A673 (cell line): Measurements from ENCODE around the gene COL5A1. TPM values are rescaled to one million over a fixed set of nuclear protein-coding genes. Genes with fewer than 3 reads are reported as not detected.

ENCODE experiments used
- BruUV-seq: library from RNA; stranded (reverse); fragments of 400-500 nt; replicated peaks from 2 replicates; lab custom pipeline; 2021; lab: Mats Ljungman, UMichigan
- CTCF ChIA-PET: fragments of 300-600 bp; sonication (Branson Sonifier 250); formaldehyde crosslinking; loops from one replicate; lab custom pipeline; 2022; ENCODE audit warnings: antibody characterized with exemption; lab: Charles Lee
- POLR2A ChIA-PET: fragments of 300-600 bp; sonication (Branson Sonifier 250); formaldehyde crosslinking; loops from one replicate; lab custom pipeline; 2022; ENCODE audit warnings: antibody characterized with exemption; ENCODE audit not compliant: low non-redundant PET; lab: Charles Lee
- DNase-seq: peaks from one replicate; pipeline ENCODE4 v3.0.0-alpha.2; 2015; ENCODE audit warnings: low spot score
- H3K27ac ChIP-seq: fragments of 200-600 bp; sonication (generic); 2 replicates; pipeline ENCODE4 v1.5.1; 2016; ENCODE audit warnings: mixed run types, low read depth, mild to moderate bottlenecking, mixed read lengths, antibody characterized with exemption, low read length; ENCODE audit not compliant: poor library complexity, severe bottlenecking
- H3K27me3 ChIP-seq: fragments of 200-600 bp; sonication (generic); replicated peaks from 2 replicates; pipeline ENCODE4 v1.6.1; 2017; ENCODE audit warnings: mixed run types, low read depth, mild to moderate bottlenecking, mixed read lengths, antibody characterized with exemption, low read length; ENCODE audit not compliant: insufficient read depth, poor library complexity
- H3K36me3 ChIP-seq: fragments of 200-600 bp; sonication (generic); 2 replicates; pipeline ENCODE4 v1.6.1; 2016; ENCODE audit warnings: mixed run types, mild to moderate bottlenecking, mixed read lengths, antibody characterized with exemption, low read length; ENCODE audit not compliant: insufficient read depth, poor library complexity, severe bottlenecking
- H3K4me1 ChIP-seq: fragments of 200-600 bp; sonication (generic); 2 replicates; pipeline ENCODE4 v1.6.1; 2017; ENCODE audit warnings: mixed run types, mild to moderate bottlenecking, mixed read lengths, antibody characterized with exemption, low read length; ENCODE audit not compliant: insufficient read depth, poor library complexity, severe bottlenecking
- H3K4me3 ChIP-seq: fragments of 200-600 bp; sonication (generic); 2 replicates; pipeline ENCODE4 v1.5.1; 2016; ENCODE audit warnings: low read depth, mixed run types, mild to moderate bottlenecking, mixed read lengths, low read length; ENCODE audit not compliant: poor library complexity, severe bottlenecking
- H3K9me3 ChIP-seq: fragments of 200-600 bp; sonication (generic); 2 replicates; pipeline ENCODE4 v1.6.1; 2016; ENCODE audit warnings: mixed run types, low read depth, mild to moderate bottlenecking, mixed read lengths, antibody characterized with exemption, low read length; ENCODE audit not compliant: poor library complexity, severe bottlenecking
- EZH2 ChIP-seq: fragments of 200-600 bp; sonication (generic); IDR thresholded peaks from 2 replicates; pipeline ENCODE4 v1.6.1; 2017; ENCODE audit warnings: borderline replicate concordance, low read depth, mild to moderate bottlenecking, mixed read lengths, antibody characterized with exemption, low read length; ENCODE audit not compliant: poor library complexity, severe bottlenecking
- intact Hi-C: fragments of 100-400 bp; cut with micrococcal nuclease; formaldehyde crosslinking; loops from one replicate; pipeline ENCODE4 v1.10.0; 2022; ENCODE audit not compliant: unreplicated experiment
- total RNA-seq: library from RNA; stranded (reverse); gene quantifications from 2 replicates; pipeline ENCODE4 v1.2.3, GENCODE V29; 2021
- TF ChIP-seq, protein P1 (sequence below): fragments of 300-800, 200-600 bp; sonication (generic); conservative IDR thresholded peaks from 2 replicates; pipeline ENCODE4 v1.5.1; 2017; ENCODE audit warnings: low read depth, mild to moderate bottlenecking, antibody characterized with exemption, low read length, moderate library complexity, mixed read lengths

Gene COL5A1
- total RNA-seq, 1 experiment from 2014 or later: 33.6 TPM

- Histone ChIP-seq H3K4me1 (no peaks in the 10 kb centered on the region), H3K9me3 (no peaks in the 10 kb centered on the region), H3K27ac (no peak overlapping the region), H3K36me3 (no peaks in the 10 kb centered on the region), H3K4me3 (no peak overlapping the region), H3K27me3 (no peaks in the 10 kb centered on the region)
- no TSS peak for BruUV-seq
- ChIA-PET CTCF (no interaction called here), POLR2A (no interaction called here)
- DNase-seq: no peak
- no peak for TF ChIP-seq EZH2
- TF ChIP-seq, protein P1, sequence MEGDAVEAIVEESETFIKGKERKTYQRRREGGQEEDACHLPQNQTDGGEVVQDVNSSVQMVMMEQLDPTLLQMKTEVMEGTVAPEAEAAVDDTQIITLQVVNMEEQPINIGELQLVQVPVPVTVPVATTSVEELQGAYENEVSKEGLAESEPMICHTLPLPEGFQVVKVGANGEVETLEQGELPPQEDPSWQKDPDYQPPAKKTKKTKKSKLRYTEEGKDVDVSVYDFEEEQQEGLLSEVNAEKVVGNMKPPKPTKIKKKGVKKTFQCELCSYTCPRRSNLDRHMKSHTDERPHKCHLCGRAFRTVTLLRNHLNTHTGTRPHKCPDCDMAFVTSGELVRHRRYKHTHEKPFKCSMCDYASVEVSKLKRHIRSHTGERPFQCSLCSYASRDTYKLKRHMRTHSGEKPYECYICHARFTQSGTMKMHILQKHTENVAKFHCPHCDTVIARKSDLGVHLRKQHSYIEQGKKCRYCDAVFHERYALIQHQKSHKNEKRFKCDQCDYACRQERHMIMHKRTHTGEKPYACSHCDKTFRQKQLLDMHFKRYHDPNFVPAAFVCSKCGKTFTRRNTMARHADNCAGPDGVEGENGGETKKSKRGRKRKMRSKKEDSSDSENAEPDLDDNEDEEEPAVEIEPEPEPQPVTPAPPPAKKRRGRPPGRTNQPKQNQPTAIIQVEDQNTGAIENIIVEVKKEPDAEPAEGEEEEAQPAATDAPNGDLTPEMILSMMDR: no peak
- intact Hi-C loops: loop anchor here (5.0 kb wide), 1 partner anchor 40 kb away; no protein-coding TSS in a partner anchor
These were observed 95.3 kb downstream of the COL5A1 start for GRCh38 chr9:134736791-134737497.

DNA sequence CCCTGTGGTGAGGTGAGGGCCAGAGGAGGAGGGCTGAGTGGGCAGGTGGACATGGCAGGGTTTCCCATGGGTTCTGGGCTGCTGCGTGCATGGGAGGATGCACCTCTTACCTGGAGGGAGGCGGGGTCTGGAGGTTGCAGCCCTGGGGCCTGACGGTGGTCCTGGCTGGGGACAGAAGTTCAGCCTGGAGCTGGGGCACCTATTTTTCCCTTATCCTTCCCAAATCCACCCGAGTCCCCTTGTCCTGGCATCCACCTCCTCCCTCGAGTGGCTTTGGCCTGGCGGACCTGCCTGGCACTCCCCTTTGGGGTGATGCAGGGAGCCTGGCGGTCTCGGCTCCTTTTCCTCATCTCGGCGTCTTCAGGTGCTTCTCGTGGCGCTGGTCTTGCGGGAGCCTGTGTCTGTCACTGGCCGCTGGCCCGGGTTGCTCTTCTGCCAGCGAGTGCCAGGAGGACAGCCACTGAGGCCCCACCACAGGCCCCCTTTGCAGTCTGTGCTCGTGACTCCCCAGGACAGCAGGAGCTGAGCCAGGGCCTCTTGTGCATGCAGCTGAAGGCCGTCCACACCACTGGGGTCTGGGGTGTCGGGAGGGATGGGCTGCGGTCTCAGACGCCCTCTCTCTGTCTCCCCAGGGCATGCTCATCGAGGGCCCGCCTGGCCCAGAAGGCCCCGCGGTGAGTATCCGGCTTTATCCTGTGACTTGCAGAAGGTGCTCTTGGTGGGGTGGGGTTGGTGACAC, 96.4 kb downstream of the COL5A1 start:
- Histone ChIP-seq H3K4me1 (no peaks in the 10 kb centered on the region), H3K27me3 (no peaks in the 10 kb centered on the region), H3K36me3 (no peaks in the 10 kb centered on the region), H3K4me3 (no peak overlapping the region), H3K27ac (no peak overlapping the region), H3K9me3 (no peaks in the 10 kb centered on the region)
- ChIA-PET POLR2A (no interaction called here), CTCF (interaction anchor here (0.9 kb wide), 1 partner anchor 40 kb away, joined by 3 read pairs; no protein-coding TSS in a partner anchor)
- TF ChIP-seq, protein P1: no peak
- TF ChIP-seq EZH2: no peak
- intact Hi-C loops: loop anchor here (5.0 kb wide), 1 partner anchor 41 kb away; no protein-coding TSS in a partner anchor
- no peak for DNase-seq
- BruUV-seq: no TSS peak

DNA sequence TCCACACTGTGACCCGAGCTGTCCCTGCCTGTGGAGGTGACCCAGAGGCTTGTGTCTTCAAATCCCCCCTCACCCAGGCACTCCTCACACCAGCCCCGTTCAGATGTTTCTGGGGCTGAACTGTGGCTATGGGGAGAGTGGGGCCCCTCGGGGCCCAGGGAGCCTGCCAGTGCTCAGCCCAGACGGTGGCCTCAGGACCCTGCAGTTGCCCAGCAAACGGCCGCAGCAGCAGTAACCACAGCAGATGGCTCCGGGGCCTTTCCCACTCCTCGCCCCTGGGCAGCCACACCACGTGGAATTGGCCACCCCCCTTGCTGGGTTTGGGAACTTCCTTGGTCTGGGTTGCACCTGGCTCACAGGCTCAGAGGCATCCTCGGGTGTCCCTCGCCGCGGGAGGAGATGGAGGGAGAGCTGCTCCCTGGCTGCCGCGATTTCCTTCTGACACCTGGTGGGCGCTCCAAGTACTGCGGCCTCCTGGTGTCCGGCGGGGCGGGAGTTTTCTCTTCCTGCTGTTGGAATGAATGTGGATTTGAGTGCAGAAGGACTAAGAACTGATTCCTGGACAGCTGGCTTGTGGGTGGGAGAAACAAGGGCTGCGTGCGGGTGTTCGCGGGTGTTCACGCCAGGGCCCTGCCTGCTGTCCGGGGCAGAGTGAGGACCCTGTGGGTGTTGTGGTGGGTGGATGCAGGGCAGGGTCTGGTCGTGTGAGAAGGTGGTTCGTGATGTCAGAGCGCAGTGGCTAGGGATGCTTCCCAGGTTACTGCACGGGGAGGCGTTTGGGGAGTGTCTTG, 97.5 kb downstream of the COL5A1 start:
- DNase-seq: peak; percentile 74
- POLR2A ChIA-PET: no interaction called here

More for the DNA sequence above, 97.5 kb downstream of the COL5A1 start:
- intact Hi-C loops: loop anchor here (1.0 to 5.0 kb wide), 2 partner anchors 42 to 290 kb away; no protein-coding TSS in a partner anchor
- TF ChIP-seq, protein P1: peak; percentile 85
- TF ChIP-seq EZH2: no peak
- H3K36me3 ChIP-seq: no peaks in the 10 kb centered on the region
- BruUV-seq: no TSS peak
- H3K27ac ChIP-seq: no peak overlapping the region
- no peak overlapping the region for H3K4me3 ChIP-seq
- CTCF ChIA-PET: interaction anchor here (0.8 to 2.3 kb wide), 4 partner anchors 14 to 296 kb away, joined by 3 to 14 read pairs (median 3); no protein-coding TSS in a partner anchor
- no peaks in the 10 kb centered on the region for H3K27me3 ChIP-seq
- no peaks in the 10 kb centered on the region for H3K9me3 ChIP-seq
- no peaks in the 10 kb centered on the region for H3K4me1 ChIP-seq
